WTC11 (cell line): ENCODE data around the gene MYH14. TPM values are rescaled to one million over a fixed set of nuclear protein-coding genes. Genes with fewer than 3 reads are reported as not detected.

Experiments
- ATAC-seq: fragments of 200-7000 bp; cut with Tn5 transposase; 2 replicates; pipeline ENCODE4 v1.10.0; 2021; ENCODE audit warnings: mild to moderate bottlenecking, moderate library complexity
- CTCF ChIA-PET: fragments of 300-600 bp; sonication (Branson Sonifier 250); formaldehyde crosslinking; loops from one replicate; lab custom pipeline; 2021; ENCODE audit warnings: antibody characterized with exemption; lab: Charles Lee
- POLR2A ChIA-PET: fragments of 350-600 bp; sonication (Branson Sonifier 250); formaldehyde crosslinking; loops from one replicate; lab custom pipeline; 2021; ENCODE audit warnings: antibody characterized with exemption; lab: Charles Lee
- DNase-seq: peaks from one replicate; pipeline ENCODE4 v3.0.0; 2021; ENCODE audit warnings: low spot score
- H3K27ac Mint-ChIP-seq: 2 replicates; pipeline ENCODE4 v1.8.0; 2021; ENCODE audit warnings: mixed read lengths
- H3K27me3 Mint-ChIP-seq: 2 replicates; pipeline ENCODE4 v1.8.0; 2021; ENCODE audit warnings: low read depth, mild to moderate bottlenecking, moderate library complexity, mixed read lengths
- H3K36me3 Mint-ChIP-seq: 2 replicates; pipeline ENCODE4 v1.8.0; 2021; ENCODE audit warnings: mixed read lengths
- H3K4me1 Mint-ChIP-seq: 2 replicates; pipeline ENCODE4 v1.8.0; 2022; ENCODE audit warnings: mixed read lengths
- H3K4me3 Mint-ChIP-seq: 2 replicates; pipeline ENCODE4 v1.8.0; 2021; ENCODE audit warnings: mild to moderate bottlenecking, moderate library complexity, mixed read lengths
- H3K9me3 Mint-ChIP-seq: 2 replicates; pipeline ENCODE4 v1.8.0; 2021; ENCODE audit warnings: mixed read lengths
- CREM ChIP-seq: sonication (generic); formaldehyde crosslinking; IDR thresholded peaks from 2 replicates; pipeline ENCODE4 v1.8.1; 2022; ENCODE audit warnings: mild to moderate bottlenecking, missing genetic modification reagents, moderate library complexity
- ESRRA ChIP-seq: sonication (generic); formaldehyde crosslinking; IDR thresholded peaks from 2 replicates; pipeline ENCODE4 v1.8.1; 2022; ENCODE audit warnings: mild to moderate bottlenecking, missing genetic modification reagents, borderline replicate concordance
- GTF2I ChIP-seq: fragments of 250-450 bp; sonication (Bioruptor Pico); conservative IDR thresholded peaks from 2 replicates; pipeline ENCODE4 v1.4.0; 2021; ENCODE audit warnings: mild to moderate bottlenecking
- MXD4 ChIP-seq: fragments of 250-450 bp; sonication (Bioruptor Pico); IDR thresholded peaks from 2 replicates; pipeline ENCODE4 v1.8.0; 2021; ENCODE audit warnings: mild to moderate bottlenecking, moderate library complexity, borderline replicate concordance
- NR3C1 ChIP-seq: sonication (generic); formaldehyde crosslinking; conservative IDR thresholded peaks from 2 replicates; pipeline ENCODE4 v1.8.1; 2023; ENCODE audit warnings: low read depth, mild to moderate bottlenecking, missing genetic modification reagents
- RORB ChIP-seq: fragments of 250-450 bp; sonication (Bioruptor Pico); IDR thresholded peaks from 2 replicates; pipeline ENCODE4 v1.9.0; 2021; ENCODE audit warnings: mild to moderate bottlenecking
- SMAD4 ChIP-seq: sonication (generic); formaldehyde crosslinking; IDR thresholded peaks from 2 replicates; pipeline ENCODE4 v1.8.0; 2022; ENCODE audit warnings: mild to moderate bottlenecking, missing genetic modification reagents
- SP1 ChIP-seq: sonication (generic); formaldehyde crosslinking; conservative IDR thresholded peaks from 2 replicates; pipeline ENCODE4 v1.8.1; 2022; ENCODE audit warnings: missing genetic modification reagents
- ZNF121 ChIP-seq: sonication (generic); formaldehyde crosslinking; IDR thresholded peaks from 2 replicates; pipeline ENCODE4 v1.8.0; 2023; ENCODE audit warnings: missing genetic modification reagents
- ZNF317 ChIP-seq: sonication (generic); formaldehyde crosslinking; IDR thresholded peaks from 2 replicates; pipeline ENCODE4 v1.8.1; 2023; ENCODE audit warnings: low read depth, mild to moderate bottlenecking, moderate library complexity, missing genetic modification reagents, borderline replicate concordance
- total RNA-seq: library from RNA; stranded (reverse); gene quantifications from 3 replicates; pipeline ENCODE4 v1.2.3, GENCODE V29; 2021
- TF ChIP-seq, protein P1 (sequence below): fragments of 200-600 bp; IDR thresholded peaks from 2 replicates; pipeline ENCODE4 v1.8.0; 2022; ENCODE audit warnings: antibody characterized with exemption
- TF ChIP-seq, protein P2 (sequence below): sonication (generic); formaldehyde crosslinking; IDR thresholded peaks from 2 replicates; pipeline ENCODE4 v1.8.1; 2023; ENCODE audit warnings: mild to moderate bottlenecking, missing genetic modification reagents, moderate library complexity
- TF ChIP-seq, protein P3 (sequence below): sonication (generic); formaldehyde crosslinking; conservative IDR thresholded peaks from 2 replicates; pipeline ENCODE4 v1.8.1; 2023; ENCODE audit warnings: mild to moderate bottlenecking, low read depth, missing genetic modification reagents, moderate library complexity
- TF ChIP-seq, protein P4 (sequence below): sonication (generic); formaldehyde crosslinking; IDR thresholded peaks from 2 replicates; pipeline ENCODE4 v1.8.1; 2023; ENCODE audit warnings: mild to moderate bottlenecking, missing genetic modification reagents, moderate library complexity
- TF ChIP-seq, protein P5 (sequence below): sonication (generic); formaldehyde crosslinking; IDR thresholded peaks from 2 replicates; pipeline ENCODE4 v1.8.1; 2023; ENCODE audit warnings: mild to moderate bottlenecking, missing genetic modification reagents
- TF ChIP-seq, protein P6 (sequence below): fragments of 250-450 bp; sonication (Bioruptor Pico); IDR thresholded peaks from 2 replicates; pipeline ENCODE4 v1.9.0; 2021; ENCODE audit warnings: mild to moderate bottlenecking, borderline replicate concordance
- TF ChIP-seq, protein P7 (sequence below): fragments of 250-450 bp; sonication (Bioruptor Pico); conservative IDR thresholded peaks from 2 replicates; pipeline ENCODE4 v1.9.0; 2021; ENCODE audit warnings: mild to moderate bottlenecking

The MYH14 gene
- total RNA-seq, 1 experiment from 2014 or later, result 25.8 TPM

DNA sequence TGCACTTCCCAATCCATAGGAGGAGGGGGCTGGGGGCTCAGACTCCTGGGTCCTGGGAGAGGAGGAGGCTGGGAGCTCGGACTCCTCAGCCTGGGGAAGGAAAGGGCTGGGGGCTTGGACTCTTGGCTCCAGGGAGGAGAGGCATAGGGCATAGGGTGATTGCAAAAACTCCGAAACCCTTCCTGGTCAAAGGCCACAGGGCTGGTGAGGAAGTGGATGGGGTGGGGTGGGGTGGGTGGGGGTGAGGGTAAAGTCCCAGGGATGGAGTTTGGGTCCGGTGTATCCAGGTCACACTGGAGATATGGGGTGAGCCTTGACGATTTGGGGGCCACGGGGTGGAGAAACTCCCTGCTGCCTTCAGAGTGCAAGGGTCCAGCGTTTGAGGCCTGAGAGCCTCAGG is 2.8 kb downstream of the MYH14 start:
- Mint-ChIP-seq H3K9me3 (peaks cover 2% of the 10 kb centered on the region; the same call in 1 of the 2 replicates), H3K4me1 (peaks cover 10% of the 10 kb centered on the region), H3K36me3 (peaks cover 4% of the 10 kb centered on the region), H3K27ac (no peak overlapping the region), H3K4me3 (0 out of 2 replicates have a peak overlapping the region, but pooled peaks have one; percentile 69), H3K27me3 (peaks cover 41% of the 10 kb centered on the region)
- ATAC-seq (no peak), DNase-seq (no peak)
- TF ChIP-seq, protein P1, sequence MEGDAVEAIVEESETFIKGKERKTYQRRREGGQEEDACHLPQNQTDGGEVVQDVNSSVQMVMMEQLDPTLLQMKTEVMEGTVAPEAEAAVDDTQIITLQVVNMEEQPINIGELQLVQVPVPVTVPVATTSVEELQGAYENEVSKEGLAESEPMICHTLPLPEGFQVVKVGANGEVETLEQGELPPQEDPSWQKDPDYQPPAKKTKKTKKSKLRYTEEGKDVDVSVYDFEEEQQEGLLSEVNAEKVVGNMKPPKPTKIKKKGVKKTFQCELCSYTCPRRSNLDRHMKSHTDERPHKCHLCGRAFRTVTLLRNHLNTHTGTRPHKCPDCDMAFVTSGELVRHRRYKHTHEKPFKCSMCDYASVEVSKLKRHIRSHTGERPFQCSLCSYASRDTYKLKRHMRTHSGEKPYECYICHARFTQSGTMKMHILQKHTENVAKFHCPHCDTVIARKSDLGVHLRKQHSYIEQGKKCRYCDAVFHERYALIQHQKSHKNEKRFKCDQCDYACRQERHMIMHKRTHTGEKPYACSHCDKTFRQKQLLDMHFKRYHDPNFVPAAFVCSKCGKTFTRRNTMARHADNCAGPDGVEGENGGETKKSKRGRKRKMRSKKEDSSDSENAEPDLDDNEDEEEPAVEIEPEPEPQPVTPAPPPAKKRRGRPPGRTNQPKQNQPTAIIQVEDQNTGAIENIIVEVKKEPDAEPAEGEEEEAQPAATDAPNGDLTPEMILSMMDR, result no peak
- TF ChIP-seq CREM (no peak), SP1 (CRISPR knock-in tag) (no peak), RORB (CRISPR knock-in tag) (no peak)
- ChIA-PET POLR2A (no interaction called here), CTCF (interaction anchor here (2.2 kb wide), 1 partner anchor 31 kb away, joined by 12 read pairs; no protein-coding TSS in a partner anchor)

DNA sequence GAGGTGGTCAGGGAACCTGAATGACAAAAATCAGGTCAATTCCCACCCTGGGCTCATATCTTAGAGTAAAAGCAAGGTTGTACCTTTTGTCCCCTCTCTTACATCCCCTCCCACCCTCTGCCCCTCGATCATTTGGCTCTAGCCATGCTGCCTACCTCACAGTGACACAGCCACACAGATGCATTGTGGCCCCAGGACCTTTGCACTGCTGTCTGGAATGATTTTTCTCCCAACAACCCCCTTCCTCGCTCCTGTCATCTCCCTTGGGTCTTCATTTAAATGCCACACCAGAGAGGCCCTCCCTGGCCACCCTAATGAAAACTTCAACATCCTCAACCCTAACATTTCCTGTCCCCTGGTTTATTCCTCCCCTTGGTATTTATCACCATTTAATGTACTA is 4.3 kb downstream of the MYH14 start:
- DNase-seq (no peak), ATAC-seq (no peak)
- Mint-ChIP-seq H3K4me3 (no peak overlapping the region), H3K27me3 (peaks cover 26% of the 10 kb centered on the region), H3K36me3 (peaks cover 19% of the 10 kb centered on the region), H3K9me3 (peaks cover 8% of the 10 kb centered on the region), H3K4me1 (peaks cover 9% of the 10 kb centered on the region), H3K27ac (no peak overlapping the region)
- ChIA-PET POLR2A (no interaction called here), CTCF (interaction anchor here (1.4 kb wide), 1 partner anchor 23 kb away, joined by 6 read pairs; no protein-coding TSS in a partner anchor)
- TF ChIP-seq, protein P2, sequence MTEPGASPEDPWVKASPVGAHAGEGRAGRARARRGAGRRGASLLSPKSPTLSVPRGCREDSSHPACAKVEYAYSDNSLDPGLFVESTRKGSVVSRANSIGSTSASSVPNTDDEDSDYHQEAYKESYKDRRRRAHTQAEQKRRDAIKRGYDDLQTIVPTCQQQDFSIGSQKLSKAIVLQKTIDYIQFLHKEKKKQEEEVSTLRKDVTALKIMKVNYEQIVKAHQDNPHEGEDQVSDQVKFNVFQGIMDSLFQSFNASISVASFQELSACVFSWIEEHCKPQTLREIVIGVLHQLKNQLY, result no peak
- no peak for TF ChIP-seq MXD4 (CRISPR knock-in tag)
- TF ChIP-seq, protein P3, sequence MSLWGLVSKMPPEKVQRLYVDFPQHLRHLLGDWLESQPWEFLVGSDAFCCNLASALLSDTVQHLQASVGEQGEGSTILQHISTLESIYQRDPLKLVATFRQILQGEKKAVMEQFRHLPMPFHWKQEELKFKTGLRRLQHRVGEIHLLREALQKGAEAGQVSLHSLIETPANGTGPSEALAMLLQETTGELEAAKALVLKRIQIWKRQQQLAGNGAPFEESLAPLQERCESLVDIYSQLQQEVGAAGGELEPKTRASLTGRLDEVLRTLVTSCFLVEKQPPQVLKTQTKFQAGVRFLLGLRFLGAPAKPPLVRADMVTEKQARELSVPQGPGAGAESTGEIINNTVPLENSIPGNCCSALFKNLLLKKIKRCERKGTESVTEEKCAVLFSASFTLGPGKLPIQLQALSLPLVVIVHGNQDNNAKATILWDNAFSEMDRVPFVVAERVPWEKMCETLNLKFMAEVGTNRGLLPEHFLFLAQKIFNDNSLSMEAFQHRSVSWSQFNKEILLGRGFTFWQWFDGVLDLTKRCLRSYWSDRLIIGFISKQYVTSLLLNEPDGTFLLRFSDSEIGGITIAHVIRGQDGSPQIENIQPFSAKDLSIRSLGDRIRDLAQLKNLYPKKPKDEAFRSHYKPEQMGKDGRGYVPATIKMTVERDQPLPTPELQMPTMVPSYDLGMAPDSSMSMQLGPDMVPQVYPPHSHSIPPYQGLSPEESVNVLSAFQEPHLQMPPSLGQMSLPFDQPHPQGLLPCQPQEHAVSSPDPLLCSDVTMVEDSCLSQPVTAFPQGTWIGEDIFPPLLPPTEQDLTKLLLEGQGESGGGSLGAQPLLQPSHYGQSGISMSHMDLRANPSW (CRISPR knock-in tag), result no peak
- 0 out of 2 replicates have a peak, but pooled peaks have one; percentile 15 for TF ChIP-seq GTF2I
- no peak for TF ChIP-seq ZNF121 (CRISPR knock-in tag)
- TF ChIP-seq RORB (CRISPR knock-in tag), result no peak

DNA sequence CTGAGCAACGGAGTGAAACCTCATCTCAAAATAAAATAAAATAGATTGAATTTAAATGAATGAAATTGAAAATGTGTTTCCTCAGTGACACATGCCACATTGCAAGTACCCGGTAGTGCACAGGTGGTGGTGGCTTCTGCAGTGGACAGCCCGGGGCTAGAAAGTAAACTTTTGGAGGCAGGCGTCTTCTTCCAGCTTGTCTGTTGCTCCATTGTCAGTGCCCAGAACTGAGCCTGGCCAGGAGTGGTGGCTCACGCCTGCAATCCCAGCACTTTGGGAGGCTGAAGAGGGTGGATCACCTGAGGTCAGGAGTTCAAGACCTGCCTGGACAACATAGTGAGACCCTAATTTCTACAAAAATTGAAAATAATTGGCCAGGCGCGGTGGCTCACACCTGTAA is 5.7 kb downstream of the MYH14 start:
- Mint-ChIP-seq H3K4me1 (peaks cover 8% of the 10 kb centered on the region), H3K9me3 (peaks cover 8% of the 10 kb centered on the region), H3K27ac (no peak overlapping the region), H3K27me3 (peaks cover 20% of the 10 kb centered on the region), H3K36me3 (peaks cover 25% of the 10 kb centered on the region), H3K4me3 (no peak overlapping the region)
- DNase-seq (no peak), ATAC-seq (no peak)
- POLR2A ChIA-PET, result no interaction called here
- CTCF ChIA-PET, result interaction anchor here (0.6 to 0.9 kb wide), 2 partner anchors 21 to 58 kb away, joined by 3 to 4 read pairs; no protein-coding TSS in a partner anchor
- TF ChIP-seq ZNF317 (CRISPR knock-in tag), result no peak
- no peak for TF ChIP-seq ESRRA
- no peak for TF ChIP-seq SMAD4 (CRISPR knock-in tag)
- TF ChIP-seq, protein P4, sequence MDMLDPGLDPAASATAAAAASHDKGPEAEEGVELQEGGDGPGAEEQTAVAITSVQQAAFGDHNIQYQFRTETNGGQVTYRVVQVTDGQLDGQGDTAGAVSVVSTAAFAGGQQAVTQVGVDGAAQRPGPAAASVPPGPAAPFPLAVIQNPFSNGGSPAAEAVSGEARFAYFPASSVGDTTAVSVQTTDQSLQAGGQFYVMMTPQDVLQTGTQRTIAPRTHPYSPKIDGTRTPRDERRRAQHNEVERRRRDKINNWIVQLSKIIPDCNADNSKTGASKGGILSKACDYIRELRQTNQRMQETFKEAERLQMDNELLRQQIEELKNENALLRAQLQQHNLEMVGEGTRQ (CRISPR knock-in tag), result no peak
- TF ChIP-seq, protein P5, sequence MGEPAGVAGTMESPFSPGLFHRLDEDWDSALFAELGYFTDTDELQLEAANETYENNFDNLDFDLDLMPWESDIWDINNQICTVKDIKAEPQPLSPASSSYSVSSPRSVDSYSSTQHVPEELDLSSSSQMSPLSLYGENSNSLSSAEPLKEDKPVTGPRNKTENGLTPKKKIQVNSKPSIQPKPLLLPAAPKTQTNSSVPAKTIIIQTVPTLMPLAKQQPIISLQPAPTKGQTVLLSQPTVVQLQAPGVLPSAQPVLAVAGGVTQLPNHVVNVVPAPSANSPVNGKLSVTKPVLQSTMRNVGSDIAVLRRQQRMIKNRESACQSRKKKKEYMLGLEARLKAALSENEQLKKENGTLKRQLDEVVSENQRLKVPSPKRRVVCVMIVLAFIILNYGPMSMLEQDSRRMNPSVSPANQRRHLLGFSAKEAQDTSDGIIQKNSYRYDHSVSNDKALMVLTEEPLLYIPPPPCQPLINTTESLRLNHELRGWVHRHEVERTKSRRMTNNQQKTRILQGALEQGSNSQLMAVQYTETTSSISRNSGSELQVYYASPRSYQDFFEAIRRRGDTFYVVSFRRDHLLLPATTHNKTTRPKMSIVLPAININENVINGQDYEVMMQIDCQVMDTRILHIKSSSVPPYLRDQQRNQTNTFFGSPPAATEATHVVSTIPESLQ (CRISPR knock-in tag), result no peak
- TF ChIP-seq, protein P6, sequence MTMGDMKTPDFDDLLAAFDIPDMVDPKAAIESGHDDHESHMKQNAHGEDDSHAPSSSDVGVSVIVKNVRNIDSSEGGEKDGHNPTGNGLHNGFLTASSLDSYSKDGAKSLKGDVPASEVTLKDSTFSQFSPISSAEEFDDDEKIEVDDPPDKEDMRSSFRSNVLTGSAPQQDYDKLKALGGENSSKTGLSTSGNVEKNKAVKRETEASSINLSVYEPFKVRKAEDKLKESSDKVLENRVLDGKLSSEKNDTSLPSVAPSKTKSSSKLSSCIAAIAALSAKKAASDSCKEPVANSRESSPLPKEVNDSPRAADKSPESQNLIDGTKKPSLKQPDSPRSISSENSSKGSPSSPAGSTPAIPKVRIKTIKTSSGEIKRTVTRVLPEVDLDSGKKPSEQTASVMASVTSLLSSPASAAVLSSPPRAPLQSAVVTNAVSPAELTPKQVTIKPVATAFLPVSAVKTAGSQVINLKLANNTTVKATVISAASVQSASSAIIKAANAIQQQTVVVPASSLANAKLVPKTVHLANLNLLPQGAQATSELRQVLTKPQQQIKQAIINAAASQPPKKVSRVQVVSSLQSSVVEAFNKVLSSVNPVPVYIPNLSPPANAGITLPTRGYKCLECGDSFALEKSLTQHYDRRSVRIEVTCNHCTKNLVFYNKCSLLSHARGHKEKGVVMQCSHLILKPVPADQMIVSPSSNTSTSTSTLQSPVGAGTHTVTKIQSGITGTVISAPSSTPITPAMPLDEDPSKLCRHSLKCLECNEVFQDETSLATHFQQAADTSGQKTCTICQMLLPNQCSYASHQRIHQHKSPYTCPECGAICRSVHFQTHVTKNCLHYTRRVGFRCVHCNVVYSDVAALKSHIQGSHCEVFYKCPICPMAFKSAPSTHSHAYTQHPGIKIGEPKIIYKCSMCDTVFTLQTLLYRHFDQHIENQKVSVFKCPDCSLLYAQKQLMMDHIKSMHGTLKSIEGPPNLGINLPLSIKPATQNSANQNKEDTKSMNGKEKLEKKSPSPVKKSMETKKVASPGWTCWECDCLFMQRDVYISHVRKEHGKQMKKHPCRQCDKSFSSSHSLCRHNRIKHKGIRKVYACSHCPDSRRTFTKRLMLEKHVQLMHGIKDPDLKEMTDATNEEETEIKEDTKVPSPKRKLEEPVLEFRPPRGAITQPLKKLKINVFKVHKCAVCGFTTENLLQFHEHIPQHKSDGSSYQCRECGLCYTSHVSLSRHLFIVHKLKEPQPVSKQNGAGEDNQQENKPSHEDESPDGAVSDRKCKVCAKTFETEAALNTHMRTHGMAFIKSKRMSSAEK, result no peak
- no peak for TF ChIP-seq CREM
- no peak for TF ChIP-seq NR3C1 (CRISPR knock-in tag)
- TF ChIP-seq, protein P7, sequence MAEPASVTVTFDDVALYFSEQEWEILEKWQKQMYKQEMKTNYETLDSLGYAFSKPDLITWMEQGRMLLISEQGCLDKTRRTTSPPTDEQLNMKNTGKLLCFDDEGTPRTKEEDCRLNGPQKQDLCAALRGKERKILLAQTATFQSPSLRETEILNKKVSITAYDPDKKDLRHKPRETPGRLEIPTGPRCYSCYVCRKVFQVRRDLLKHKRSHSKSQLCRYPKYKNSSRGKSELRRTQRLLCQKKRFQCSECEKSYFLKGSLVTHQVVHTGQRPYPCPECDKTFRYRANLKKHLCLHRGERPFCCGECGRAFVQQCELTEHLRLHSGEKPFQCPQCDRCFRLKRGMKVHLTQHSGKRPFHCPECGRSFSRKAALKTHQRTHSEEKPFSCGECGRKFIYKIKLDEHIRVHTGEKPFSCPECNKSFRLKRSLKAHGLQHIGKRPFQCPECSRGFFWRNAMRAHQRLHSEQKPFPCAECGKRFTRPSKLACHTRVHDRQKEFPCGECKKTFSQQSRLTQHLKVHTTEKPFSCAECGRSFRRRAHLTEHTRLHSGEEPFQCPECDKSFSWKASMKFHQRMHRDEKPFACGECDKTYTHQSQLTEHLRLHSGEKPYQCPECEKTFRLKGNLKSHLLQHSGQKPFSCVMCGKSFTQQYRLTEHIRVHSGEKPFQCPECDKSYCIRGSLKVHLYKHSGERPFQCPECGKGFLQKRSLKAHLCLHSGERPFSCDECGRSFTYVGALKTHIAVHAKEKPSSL, result no peak
